HCT116 (cell line): ENCODE results near the gene VAV1. TPM values are rescaled to one million over a fixed set of nuclear protein-coding genes. Genes with fewer than 3 reads are reported as not detected.

Experiments
- ATAC-seq: fragments of 200-7000 bp; cut with Tn5 transposase; 2 replicates; pipeline ENCODE4 v1.9.1; 2020; ENCODE audit warnings: mild to moderate bottlenecking, moderate library complexity
- BruUV-seq: library from RNA; stranded (reverse); fragments of 400-500 nt; replicated peaks from 2 replicates; lab custom pipeline; 2021; lab: Mats Ljungman, UMichigan
- CTCF ChIA-PET: fragments of 300-600 bp; sonication (Branson Sonifier 250); formaldehyde crosslinking; loops from one replicate; lab custom pipeline; 2021; ENCODE audit warnings: antibody characterized with exemption; lab: Charles Lee
- POLR2A ChIA-PET: fragments of 300-600, 350-600 bp; sonication (Branson Sonifier 250); formaldehyde crosslinking; loops from one replicate; lab custom pipeline; 2021; ENCODE audit warnings: antibody characterized with exemption; lab: Charles Lee
- RAD21 ChIA-PET, 2 experiments: fragments of 300-600 bp; sonication (Branson Sonifier 250); formaldehyde crosslinking; loops; one replicate each; lab custom pipeline; 2023; ENCODE audit warnings: low total read pairs in 2 of 2; ENCODE audit not compliant: uncharacterized antibody in 2 of 2, unreplicated experiment in 2 of 2, low non-redundant PET in 1 of 2; lab: Charles Lee
- DNase-seq: peaks from one replicate; pipeline ENCODE4 v3.0.0-alpha.2; 2010; ENCODE audit warnings: low read depth, low spot score
- H2AFZ ChIP-seq: fragments of 200-600 bp; shearing (Covaris generic), sonication (generic); 2 replicates; pipeline ENCODE4 v1.6.1; 2017; ENCODE audit warnings: low read depth, mixed run types, mixed read lengths, antibody characterized with exemption, low read length; ENCODE audit not compliant: poor library complexity, severe bottlenecking
- H3K27ac ChIP-seq: 2 replicates; pipeline ENCODE4 v1.5.1; 2012; ENCODE audit warnings: low read depth, low read length
- H3K27me3 ChIP-seq: fragments of 200-600 bp; sonication (generic); 2 replicates; pipeline ENCODE4 v1.6.1; 2016; ENCODE audit warnings: mixed run types, low read length, mixed read lengths; ENCODE audit not compliant: insufficient read depth
- H3K36me3 ChIP-seq, 2 experiments: fragments of 200-500 bp in 1 of 2; fragments of 200-600 bp in 1 of 2; sonication (Bioruptor generic) in 1 of 2; sonication (generic) in 1 of 2; 2 replicates each; pipeline versions ENCODE4 v1.5.1 to v1.6.1; 2014 to 2016; ENCODE audit warnings: low read length in 2 of 2, inconsistent platforms in 1 of 2, mixed read lengths in 1 of 2, mixed run types in 1 of 2; ENCODE audit not compliant: insufficient read depth in 2 of 2, control insufficient read depth in 1 of 2
- H3K4me1 ChIP-seq, 2 experiments: fragments of 200-600 bp in 1 of 2; sonication (generic) in 1 of 2; 2 replicates each; pipeline versions ENCODE4 v1.5.1 to v1.6.1; 2012 to 2017; ENCODE audit warnings: low read length in 2 of 2, inconsistent platforms in 1 of 2, mild to moderate bottlenecking in 1 of 2, mixed read lengths in 1 of 2, mixed run types in 1 of 2, moderate library complexity in 1 of 2; ENCODE audit not compliant: insufficient read depth in 2 of 2, control insufficient read depth in 1 of 2
- H3K4me2 ChIP-seq: fragments of 200-600 bp; sonication (generic); 2 replicates; pipeline ENCODE4 v1.6.1; 2017; ENCODE audit warnings: mixed run types, low read length, mixed read lengths
- H3K4me3 ChIP-seq, 2 experiments: fragments of 200-600 bp in 1 of 2; sonication (generic) in 1 of 2; replicated peaks in 1 of 2; 2 replicates each; pipeline ENCODE4 v1.5.1; 2011 to 2016; ENCODE audit warnings: low read length in 2 of 2, control low read depth in 1 of 2, low read depth in 1 of 2, mild to moderate bottlenecking in 1 of 2, mixed read lengths in 1 of 2, mixed run types in 1 of 2
- H3K79me2 ChIP-seq: fragments of 200-600 bp; sonication (generic); 2 replicates; pipeline ENCODE4 v1.6.1; 2017; ENCODE audit warnings: mild to moderate bottlenecking, mixed run types, low read length, moderate library complexity, mixed read lengths; ENCODE audit not compliant: insufficient read depth
- H3K9ac ChIP-seq: fragments of 200-600 bp; sonication (generic); 2 replicates; pipeline ENCODE4 v1.6.1; 2016; ENCODE audit warnings: low read length, mixed read lengths
- H3K9me2 ChIP-seq: fragments of 200-600 bp; sonication (generic), shearing (Covaris generic); 2 replicates; pipeline ENCODE4 v1.6.1; 2017; ENCODE audit warnings: mixed run types, mild to moderate bottlenecking, moderate library complexity; ENCODE audit not compliant: insufficient read depth
- H3K9me3 ChIP-seq, 2 experiments: fragments of 200-500 bp in 1 of 2; fragments of 200-600 bp in 1 of 2; sonication (Bioruptor generic) in 1 of 2; sonication (generic) in 1 of 2; 2 replicates each; pipeline ENCODE4 v1.6.1; 2014 to 2017; ENCODE audit warnings: low read length in 2 of 2, mixed read lengths in 2 of 2, inconsistent platforms in 1 of 2, low read depth in 1 of 2, mild to moderate bottlenecking in 1 of 2, mixed run types in 1 of 2, moderate library complexity in 1 of 2; ENCODE audit not compliant: control insufficient read depth in 1 of 2, insufficient read depth in 1 of 2
- H4K20me1 ChIP-seq: fragments of 200-600 bp; sonication (generic), shearing (Covaris generic); 2 replicates; pipeline ENCODE4 v1.6.1; 2017; ENCODE audit warnings: mixed run types, mild to moderate bottlenecking, moderate library complexity; ENCODE audit not compliant: insufficient read depth
- ATF3 ChIP-seq: IDR thresholded peaks from 2 replicates; pipeline ENCODE4 v1.6.1; 2012
- CBX3 ChIP-seq: IDR thresholded peaks from 2 replicates; pipeline ENCODE4 v1.6.1; 2012; ENCODE audit warnings: low read depth
- CTCF ChIP-seq, 3 experiments: fragments of 200-600 bp in 1 of 3; sonication (generic) in 1 of 3; IDR thresholded peaks in 2 of 3; conservative IDR thresholded peaks in 1 of 3; 2 replicates each; pipeline ENCODE4 v1.5.1; 2012 to 2017; ENCODE audit warnings: low read depth in 2 of 3, low read length in 2 of 3, antibody characterized with exemption in 1 of 3, borderline replicate concordance in 1 of 3, control low read depth in 1 of 3, mild to moderate bottlenecking in 1 of 3, mixed read lengths in 1 of 3, mixed run types in 1 of 3, moderate library complexity in 1 of 3; ENCODE audit not compliant: insufficient read depth in 1 of 3
- ELF1 ChIP-seq: IDR thresholded peaks from 2 replicates; pipeline ENCODE4 v1.6.1; 2012; ENCODE audit warnings: low read depth, borderline replicate concordance
- EZH2 ChIP-seq: fragments of 200-600 bp; sonication (generic); IDR thresholded peaks from 2 replicates; pipeline ENCODE4 v1.6.1; 2017; ENCODE audit warnings: antibody characterized with exemption, mixed run types
- FOSL1 ChIP-seq: IDR thresholded peaks from 2 replicates; pipeline ENCODE4 v1.6.1; 2012; ENCODE audit warnings: low read depth
- JUND ChIP-seq: IDR thresholded peaks from 2 replicates; pipeline ENCODE4 v1.6.1; 2012
- POLR2A ChIP-seq: IDR thresholded peaks from 2 replicates; pipeline ENCODE4 v1.7.0; 2011; ENCODE audit warnings: borderline replicate concordance; ENCODE audit not compliant: insufficient read depth, insufficient read length; ENCODE audit errors: extremely low read depth
- POLR2AphosphoS5 ChIP-seq: IDR thresholded peaks from 2 replicates; pipeline ENCODE4 v1.6.1; 2011; ENCODE audit warnings: mild to moderate bottlenecking, low read depth, low read length, moderate library complexity
- RAD21 ChIP-seq: IDR thresholded peaks from 2 replicates; pipeline ENCODE4 v1.6.1; 2012; ENCODE audit warnings: low read depth, mild to moderate bottlenecking
- SIN3A ChIP-seq: IDR thresholded peaks from 2 replicates; pipeline ENCODE4 v1.6.1; 2012; ENCODE audit warnings: low read depth
- SRF ChIP-seq: IDR thresholded peaks from 2 replicates; pipeline ENCODE4 v1.6.1; 2012; ENCODE audit warnings: low read depth
- YY1 ChIP-seq: IDR thresholded peaks from 2 replicates; pipeline ENCODE4 v1.6.1; 2011; ENCODE audit warnings: low read length, low read depth, moderate library complexity, mild to moderate bottlenecking; ENCODE audit not compliant: insufficient replicate concordance; ENCODE audit errors: extremely low read depth
- ZFX ChIP-seq: fragments of 450-650 bp; IDR thresholded peaks from 2 replicates; pipeline ENCODE4 v1.6.1; 2017
- ZNF274 ChIP-seq: fragments of 200-500 bp; sonication (Bioruptor generic); IDR thresholded peaks from 2 replicates; pipeline ENCODE4 v1.6.1; 2014; ENCODE audit warnings: mild to moderate bottlenecking, low read depth, low read length, inconsistent platforms
- intact Hi-C: fragments of 100-400 bp; cut with micrococcal nuclease; formaldehyde crosslinking; loops from 2 replicates; pipeline ENCODE4 v1.10.0; 2022
- total RNA-seq: library from RNA; stranded (reverse); gene quantifications from one replicate; pipeline ENCODE4 v1.2.1, GENCODE V29; 2021; ENCODE audit not compliant: unreplicated experiment
- TF ChIP-seq, protein P1 (sequence below): IDR thresholded peaks from 2 replicates; pipeline ENCODE4 v1.6.1; 2012; ENCODE audit warnings: low read depth

Gene VAV1
- total RNA-seq, 1 experiment from 2014 or later, result 20.6 TPM

DNA sequence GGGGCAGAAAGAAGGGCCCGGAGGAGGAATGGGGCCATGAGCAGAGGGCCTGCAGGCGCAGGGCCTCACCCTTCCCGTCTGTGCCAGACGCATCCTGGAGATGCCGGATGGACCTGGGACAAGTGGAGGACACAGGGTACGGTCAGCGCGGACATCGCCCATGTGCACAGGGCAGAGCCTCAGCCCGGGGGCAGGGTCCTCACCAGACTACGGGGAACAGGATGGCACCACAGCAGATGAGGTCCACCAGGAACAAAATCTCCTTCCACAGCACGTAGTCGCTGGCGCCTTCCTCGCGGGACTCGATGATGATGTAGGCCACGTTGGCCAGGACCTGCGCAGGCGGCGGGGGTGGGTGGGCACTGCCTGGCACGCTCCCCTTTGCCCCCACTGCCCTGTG is 40.7 kb upstream of the VAV1 start:
- Histone ChIP-seq H3K36me3 (no peaks in the 10 kb centered on the region; a peak in 2 of 4 replicates), H3K4me1 (peaks cover 12 to 25% of the 10 kb centered on the region in 2 experiments), H3K4me2 (no peak overlapping the region), H3K9me3 (no peaks in the 10 kb centered on the region), H3K9ac (no peak overlapping the region), H3K27me3 (no peaks in the 10 kb centered on the region), H3K79me2 (peaks cover 14% of the 10 kb centered on the region), H3K4me3 (no peak overlapping the region), H2AFZ (no peak overlapping the region), H3K27ac (no peak overlapping the region; the same call in 1 of the 2 replicates), H3K9me2 (no peaks in the 10 kb centered on the region), H4K20me1 (no peaks in the 10 kb centered on the region)
- CTCF ChIA-PET, result no interaction called here
- no peak for ATAC-seq
- BruUV-seq, result no TSS peak
- RAD21 ChIA-PET, result no interaction called here
- DNase-seq, result no peak
- TF ChIP-seq YY1 (no peak), SIN3A (no peak), SRF (no peak), ZFX (no peak), CTCF (IDR thresholded peaks at IDR 0.05 in 2 of 3, conservative IDR thresholded peaks at IDR 0.05 in 1 of 3; ENCODE audit: borderline replicate concordance in 1 of 3, insufficient read depth in 1 of 3, low read depth in 2 of 3, low read length in 2 of 3) (no peak), ATF3 (no peak), CBX3 (no peak), EZH2 (no peak), ELF1 (no peak), POLR2AphosphoS5 (no peak), FOSL1 (no peak), ZNF274 (no peak), POLR2A (no peak), JUND (no peak), RAD21 (no peak)
- TF ChIP-seq, protein P1, sequence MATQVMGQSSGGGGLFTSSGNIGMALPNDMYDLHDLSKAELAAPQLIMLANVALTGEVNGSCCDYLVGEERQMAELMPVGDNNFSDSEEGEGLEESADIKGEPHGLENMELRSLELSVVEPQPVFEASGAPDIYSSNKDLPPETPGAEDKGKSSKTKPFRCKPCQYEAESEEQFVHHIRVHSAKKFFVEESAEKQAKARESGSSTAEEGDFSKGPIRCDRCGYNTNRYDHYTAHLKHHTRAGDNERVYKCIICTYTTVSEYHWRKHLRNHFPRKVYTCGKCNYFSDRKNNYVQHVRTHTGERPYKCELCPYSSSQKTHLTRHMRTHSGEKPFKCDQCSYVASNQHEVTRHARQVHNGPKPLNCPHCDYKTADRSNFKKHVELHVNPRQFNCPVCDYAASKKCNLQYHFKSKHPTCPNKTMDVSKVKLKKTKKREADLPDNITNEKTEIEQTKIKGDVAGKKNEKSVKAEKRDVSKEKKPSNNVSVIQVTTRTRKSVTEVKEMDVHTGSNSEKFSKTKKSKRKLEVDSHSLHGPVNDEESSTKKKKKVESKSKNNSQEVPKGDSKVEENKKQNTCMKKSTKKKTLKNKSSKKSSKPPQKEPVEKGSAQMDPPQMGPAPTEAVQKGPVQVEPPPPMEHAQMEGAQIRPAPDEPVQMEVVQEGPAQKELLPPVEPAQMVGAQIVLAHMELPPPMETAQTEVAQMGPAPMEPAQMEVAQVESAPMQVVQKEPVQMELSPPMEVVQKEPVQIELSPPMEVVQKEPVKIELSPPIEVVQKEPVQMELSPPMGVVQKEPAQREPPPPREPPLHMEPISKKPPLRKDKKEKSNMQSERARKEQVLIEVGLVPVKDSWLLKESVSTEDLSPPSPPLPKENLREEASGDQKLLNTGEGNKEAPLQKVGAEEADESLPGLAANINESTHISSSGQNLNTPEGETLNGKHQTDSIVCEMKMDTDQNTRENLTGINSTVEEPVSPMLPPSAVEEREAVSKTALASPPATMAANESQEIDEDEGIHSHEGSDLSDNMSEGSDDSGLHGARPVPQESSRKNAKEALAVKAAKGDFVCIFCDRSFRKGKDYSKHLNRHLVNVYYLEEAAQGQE, result no peak
- POLR2A ChIA-PET, result no interaction called here
- intact Hi-C loops, result no loop called here
